ENCODE data around the gene TXNRD3. TPM values are rescaled to one million over a fixed set of nuclear protein-coding genes. Genes with fewer than 3 reads are reported as not detected.

Gene TXNRD3
- polyA plus RNA-seq, 1 experiment, result 7.4 TPM

DNA sequence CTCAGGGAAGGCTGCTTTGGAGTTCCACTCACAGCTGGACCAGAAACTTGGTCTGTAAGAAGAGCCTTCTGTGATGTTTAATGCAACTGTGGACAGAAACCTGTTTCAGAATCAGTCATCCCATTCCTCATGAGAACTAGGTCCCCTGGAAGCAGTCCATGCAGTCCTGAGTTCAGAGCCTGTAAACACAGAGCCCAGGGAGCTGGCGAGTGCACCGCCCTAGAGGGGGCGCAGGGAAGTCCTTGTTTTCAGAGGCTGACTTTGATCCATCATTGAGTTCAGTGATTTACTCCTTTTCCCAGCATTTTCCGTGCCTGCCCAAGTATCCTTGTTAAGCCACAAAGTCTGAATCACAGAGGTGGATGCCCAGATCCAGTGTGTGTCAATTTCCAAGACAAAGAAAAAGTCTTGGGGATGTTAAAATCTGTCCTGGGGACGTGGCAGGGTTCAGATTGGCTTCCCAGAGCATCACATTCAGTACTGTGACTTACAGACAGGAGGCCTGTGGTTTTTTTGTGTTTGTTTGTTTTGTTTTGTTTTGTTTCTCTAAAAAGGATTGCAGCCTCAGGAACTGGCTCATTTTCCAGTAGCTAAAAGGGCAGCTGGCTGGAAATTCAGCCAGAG is 9.8 kb upstream of the TXNRD3 start:
- Histone ChIP-seq H3K27me3 (ENCODE audit: control insufficient read depth, insufficient read depth, low read length) (peaks cover 55% of the 10 kb centered on the region), H3K27ac (ENCODE audit: low read depth, low read length) (no peak overlapping the region), H3K9me3 (ENCODE audit: control insufficient read depth, insufficient read depth, low read length) (peaks cover 7% of the 10 kb centered on the region), H3K4me3 (ENCODE audit: low read depth, low read length) (no peak overlapping the region)
- peak; percentile 39 for TF ChIP-seq CTCF (IDR thresholded peaks at IDR 0.05; ENCODE audit: low read depth, low read length)
- ChIA-PET CTCF (interaction anchor here (1.1 kb wide), 1 partner anchor 13 kb away, joined by 3 read pairs; no protein-coding TSS in a partner anchor), POLR2A (no interaction called here)
- no peak for DNase-seq (ENCODE audit: low read depth, low spot score)

DNA sequence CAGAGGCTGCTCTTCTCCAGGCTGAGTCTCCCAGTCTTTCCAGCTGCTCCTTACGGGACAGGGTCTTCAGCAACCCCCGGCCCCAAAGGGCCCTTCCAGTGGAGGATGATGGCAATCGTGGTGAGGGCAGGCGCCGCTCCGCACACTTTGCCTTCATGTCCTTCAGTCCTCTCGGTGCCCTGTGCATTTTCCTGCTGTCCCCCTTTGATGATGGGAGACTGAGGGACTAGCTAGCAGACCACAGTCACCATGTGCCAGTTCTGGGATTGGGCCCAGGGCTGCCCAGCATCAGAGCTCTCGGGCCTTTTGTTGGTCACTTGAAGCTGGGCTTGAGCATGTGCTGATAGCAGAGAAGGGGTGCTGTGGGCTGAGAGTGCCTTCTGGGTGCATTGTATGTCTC is 8.8 kb upstream of the TXNRD3 start:
- H3K27ac ChIP-seq (ENCODE audit: low read depth, low read length), result no peak overlapping the region

DNA sequence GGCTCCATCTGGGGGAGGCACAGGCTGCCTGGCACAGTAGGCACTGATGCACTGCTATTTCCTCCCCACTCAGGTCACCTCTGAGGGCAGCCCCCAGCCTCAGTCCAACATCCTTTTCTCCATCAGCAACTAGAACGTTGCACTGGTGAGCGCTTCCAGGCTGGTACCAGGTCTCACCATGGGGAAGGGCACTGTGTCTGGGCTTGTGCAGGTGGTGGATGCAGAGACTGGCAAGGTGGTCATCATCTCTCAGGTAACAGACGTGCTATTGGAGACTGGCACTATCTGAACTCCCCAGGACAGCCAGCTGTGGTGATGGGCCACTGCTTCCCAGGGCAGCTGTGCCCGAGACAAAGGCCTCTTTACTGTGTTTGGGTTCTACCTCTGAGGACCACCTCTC is 8.3 kb upstream of the TXNRD3 start:
- no peak for DNase-seq (ENCODE audit: low read depth, low spot score)
- no peak for TF ChIP-seq CTCF (IDR thresholded peaks at IDR 0.05; ENCODE audit: low read depth, low read length)
- Histone ChIP-seq H3K27me3 (ENCODE audit: control insufficient read depth, insufficient read depth, low read length) (peaks cover 60% of the 10 kb centered on the region), H3K4me3 (ENCODE audit: low read depth, low read length) (no peak overlapping the region), H3K9me3 (ENCODE audit: control insufficient read depth, insufficient read depth, low read length) (peaks cover 9% of the 10 kb centered on the region), H3K27ac (ENCODE audit: low read depth, low read length) (no peak overlapping the region)
- ChIA-PET CTCF (no interaction called here), POLR2A (no interaction called here)

More for the DNA sequence above, 8.8 kb upstream of the TXNRD3 start:
- Histone ChIP-seq H3K9me3 (ENCODE audit: control insufficient read depth, insufficient read depth, low read length) (peaks cover 7% of the 10 kb centered on the region), H3K4me3 (ENCODE audit: low read depth, low read length) (no peak overlapping the region), H3K27me3 (ENCODE audit: control insufficient read depth, insufficient read depth, low read length) (peaks cover 59% of the 10 kb centered on the region)
- ChIA-PET POLR2A (no interaction called here), CTCF (no interaction called here)
- TF ChIP-seq CTCF (IDR thresholded peaks at IDR 0.05; ENCODE audit: low read depth, low read length), result no peak
- no peak for DNase-seq (ENCODE audit: low read depth, low spot score)

GRCh38 chr3:126661532-126662364 is 6.8 kb upstream of the TXNRD3 start:
- ChIA-PET CTCF (interaction anchor here (1.1 to 1.2 kb wide), 2 partner anchors 18 to 882 kb away, joined by 3 read pairs; no protein-coding TSS in a partner anchor), POLR2A (no interaction called here)
- TF ChIP-seq CTCF (IDR thresholded peaks at IDR 0.05; ENCODE audit: low read depth, low read length), result no peak
- no peak overlapping the region for H3K4me3 ChIP-seq (ENCODE audit: low read depth, low read length)
- peaks cover 56% of the 10 kb centered on the region for H3K27me3 ChIP-seq (ENCODE audit: control insufficient read depth, insufficient read depth, low read length)
- H3K9me3 ChIP-seq (ENCODE audit: control insufficient read depth, insufficient read depth, low read length), result peaks cover 9% of the 10 kb centered on the region
- DNase-seq (ENCODE audit: low read depth, low spot score), result no peak
- no peak overlapping the region for H3K27ac ChIP-seq (ENCODE audit: low read depth, low read length)

Measured in AG04450 (cell line).